ENCODE results near the gene ARFGEF3.

The ARFGEF3 gene

GRCh38 chr6:138383776-138384175 lies 222.0 kb downstream of the ARFGEF3 start:
- H3K9me3 Mint-ChIP-seq: no peaks in the 10 kb centered on the region
- no peaks in the 10 kb centered on the region for H3K36me3 Mint-ChIP-seq
- H3K27me3 Mint-ChIP-seq: peaks cover 1% of the 10 kb centered on the region
- H3K4me1 Mint-ChIP-seq: no peaks in the 10 kb centered on the region
- H3K4me3 Mint-ChIP-seq: no peak overlapping the region
- no peak overlapping the region for H3K27ac Mint-ChIP-seq

GRCh38 chr6:138386897-138387296 lies 225.2 kb downstream of the ARFGEF3 start:
- Mint-ChIP-seq H3K27me3 (peaks cover 2% of the 10 kb centered on the region), H3K4me3 (no peak overlapping the region), H3K9me3 (no peaks in the 10 kb centered on the region), H3K4me1 (no peaks in the 10 kb centered on the region), H3K27ac (no peak overlapping the region), H3K36me3 (no peaks in the 10 kb centered on the region)

GRCh38 chr6:138387577-138388368 lies 226.0 kb downstream of the ARFGEF3 start:
- no peaks in the 10 kb centered on the region for H3K36me3 Mint-ChIP-seq
- peaks cover 3% of the 10 kb centered on the region for H3K27me3 Mint-ChIP-seq
- no peak overlapping the region for H3K27ac Mint-ChIP-seq
- H3K4me1 Mint-ChIP-seq: no peaks in the 10 kb centered on the region
- H3K9me3 Mint-ChIP-seq: no peaks in the 10 kb centered on the region
- no peak overlapping the region for H3K4me3 Mint-ChIP-seq

GRCh38 chr6:138389551-138389950 lies 227.8 kb downstream of the ARFGEF3 start:
- no peaks in the 10 kb centered on the region for H3K9me3 Mint-ChIP-seq
- no peak overlapping the region for H3K4me3 Mint-ChIP-seq
- H3K36me3 Mint-ChIP-seq: no peaks in the 10 kb centered on the region
- H3K4me1 Mint-ChIP-seq: no peaks in the 10 kb centered on the region
- H3K27me3 Mint-ChIP-seq: peaks cover 2% of the 10 kb centered on the region
- no peak overlapping the region for H3K27ac Mint-ChIP-seq

All from activated naive CD4-positive, alpha-beta T cell treated with anti-CD3 and anti-CD28 coated beads, Interleukin-2, amount 50 U/mL, for 24 hours (primary cell).